Aortic smooth muscle cell (primary cell): ENCODE measurements around the gene LGALS3BP. TPM values are rescaled to one million over a fixed set of nuclear protein-coding genes. Genes with fewer than 3 reads are reported as not detected.

ENCODE experiments used
- total RNA-seq: library from RNA; depleted of rRNA; stranded (reverse); fragments of >200 nt; gene quantifications from 2 replicates; pipeline ENCODE4 v1.2.3, GENCODE V29; 2014

Gene LGALS3BP, protein sequence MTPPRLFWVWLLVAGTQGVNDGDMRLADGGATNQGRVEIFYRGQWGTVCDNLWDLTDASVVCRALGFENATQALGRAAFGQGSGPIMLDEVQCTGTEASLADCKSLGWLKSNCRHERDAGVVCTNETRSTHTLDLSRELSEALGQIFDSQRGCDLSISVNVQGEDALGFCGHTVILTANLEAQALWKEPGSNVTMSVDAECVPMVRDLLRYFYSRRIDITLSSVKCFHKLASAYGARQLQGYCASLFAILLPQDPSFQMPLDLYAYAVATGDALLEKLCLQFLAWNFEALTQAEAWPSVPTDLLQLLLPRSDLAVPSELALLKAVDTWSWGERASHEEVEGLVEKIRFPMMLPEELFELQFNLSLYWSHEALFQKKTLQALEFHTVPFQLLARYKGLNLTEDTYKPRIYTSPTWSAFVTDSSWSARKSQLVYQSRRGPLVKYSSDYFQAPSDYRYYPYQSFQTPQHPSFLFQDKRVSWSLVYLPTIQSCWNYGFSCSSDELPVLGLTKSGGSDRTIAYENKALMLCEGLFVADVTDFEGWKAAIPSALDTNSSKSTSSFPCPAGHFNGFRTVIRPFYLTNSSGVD
- total RNA-seq: 171 and 185 TPM in 2 replicates

DNA sequence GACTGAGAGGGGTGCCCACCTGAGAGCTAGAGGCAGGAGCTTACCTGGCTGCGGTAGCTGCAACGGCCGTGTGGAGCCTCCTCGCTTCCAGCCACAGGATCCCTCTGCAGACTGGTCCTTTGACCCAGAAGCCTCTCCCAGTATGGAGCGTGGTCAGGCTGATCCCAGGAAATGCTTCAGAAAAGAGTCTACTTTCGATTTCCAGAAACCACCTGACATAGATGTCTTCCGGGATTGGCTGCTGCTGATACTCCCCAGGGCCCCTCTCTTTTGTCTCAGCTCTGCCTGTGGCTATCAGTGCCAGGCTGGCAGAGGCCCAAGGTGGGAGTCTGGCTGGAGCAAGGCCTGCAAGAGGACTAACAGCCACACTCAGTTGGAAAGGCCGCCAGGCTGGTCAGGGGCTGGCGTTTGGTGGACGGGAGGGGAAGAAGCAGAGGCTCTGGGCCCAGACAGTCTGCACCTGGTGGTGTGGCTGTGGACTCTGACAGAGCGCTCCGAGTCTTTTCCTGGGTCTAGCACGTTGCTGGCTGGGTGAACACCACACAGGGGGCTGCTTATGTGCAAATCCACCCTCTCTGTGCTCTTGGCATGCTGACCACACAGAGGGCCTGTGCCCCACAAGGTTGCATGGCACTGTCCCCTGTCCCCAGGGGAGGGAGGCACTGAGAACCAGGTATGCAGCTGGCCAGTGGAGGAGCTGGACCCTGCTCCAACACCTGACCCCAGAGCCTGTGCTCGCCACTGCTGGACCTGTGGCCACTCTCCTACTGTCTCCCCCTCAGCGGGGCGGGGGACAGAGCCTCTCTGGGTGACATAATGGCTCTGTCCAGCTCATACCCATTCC, at the start of gene LGALS3BP:
TSS of gene LGALS3BP (minus strand) at position 144 of the 844 bp plus-strand sequence. CDS start 2,732 bp downstream, outside the sequence.

DNA sequence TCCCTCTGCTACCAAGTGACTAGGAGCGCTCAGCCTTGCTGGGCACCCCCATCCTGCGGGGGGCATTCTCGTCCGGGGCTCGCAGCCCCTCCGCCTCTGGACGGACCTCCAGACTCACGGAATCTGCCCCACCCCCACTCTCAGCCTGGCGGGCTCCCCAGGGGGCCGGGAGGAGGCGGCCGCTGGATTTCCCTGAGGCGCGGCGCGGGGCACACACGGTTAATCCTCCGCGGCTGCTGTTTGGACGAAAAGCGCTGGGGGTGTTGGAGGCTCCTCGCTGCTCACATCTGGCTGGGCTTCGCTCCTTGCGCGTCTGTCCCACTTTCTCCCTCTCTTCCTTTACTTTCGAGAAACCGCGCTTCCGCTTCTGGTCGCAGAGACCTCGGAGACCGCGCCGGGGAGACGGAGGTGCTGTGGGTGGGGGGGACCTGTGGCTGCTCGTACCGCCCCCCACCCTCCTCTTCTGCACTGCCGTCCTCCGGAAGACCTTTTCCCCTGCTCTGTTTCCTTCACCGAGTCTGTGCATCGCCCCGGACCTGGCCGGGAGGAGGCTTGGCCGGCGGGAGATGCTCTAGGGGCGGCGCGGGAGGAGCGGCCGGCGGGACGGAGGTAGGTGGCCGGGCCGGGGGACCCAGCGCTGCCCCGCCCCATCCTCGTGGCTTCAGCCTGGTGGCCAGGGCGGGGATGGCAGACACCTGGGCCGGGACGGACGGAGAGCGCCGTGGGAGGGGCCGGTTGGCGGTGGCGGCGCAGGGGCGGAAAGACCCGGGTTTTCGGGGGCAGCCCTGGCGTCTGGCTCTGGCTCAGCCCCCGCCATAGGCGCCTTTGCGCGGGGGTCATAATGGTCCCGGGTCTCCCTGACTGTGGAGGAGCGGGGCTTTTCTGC, 44.4 kb upstream of the LGALS3BP start, which contains the start of gene C1QTNF1:
TSS of gene C1QTNF1 (plus strand) at position 284 of the 886 bp plus-strand sequence. CDS start 19,800 bp downstream, outside the sequence.

DNA sequence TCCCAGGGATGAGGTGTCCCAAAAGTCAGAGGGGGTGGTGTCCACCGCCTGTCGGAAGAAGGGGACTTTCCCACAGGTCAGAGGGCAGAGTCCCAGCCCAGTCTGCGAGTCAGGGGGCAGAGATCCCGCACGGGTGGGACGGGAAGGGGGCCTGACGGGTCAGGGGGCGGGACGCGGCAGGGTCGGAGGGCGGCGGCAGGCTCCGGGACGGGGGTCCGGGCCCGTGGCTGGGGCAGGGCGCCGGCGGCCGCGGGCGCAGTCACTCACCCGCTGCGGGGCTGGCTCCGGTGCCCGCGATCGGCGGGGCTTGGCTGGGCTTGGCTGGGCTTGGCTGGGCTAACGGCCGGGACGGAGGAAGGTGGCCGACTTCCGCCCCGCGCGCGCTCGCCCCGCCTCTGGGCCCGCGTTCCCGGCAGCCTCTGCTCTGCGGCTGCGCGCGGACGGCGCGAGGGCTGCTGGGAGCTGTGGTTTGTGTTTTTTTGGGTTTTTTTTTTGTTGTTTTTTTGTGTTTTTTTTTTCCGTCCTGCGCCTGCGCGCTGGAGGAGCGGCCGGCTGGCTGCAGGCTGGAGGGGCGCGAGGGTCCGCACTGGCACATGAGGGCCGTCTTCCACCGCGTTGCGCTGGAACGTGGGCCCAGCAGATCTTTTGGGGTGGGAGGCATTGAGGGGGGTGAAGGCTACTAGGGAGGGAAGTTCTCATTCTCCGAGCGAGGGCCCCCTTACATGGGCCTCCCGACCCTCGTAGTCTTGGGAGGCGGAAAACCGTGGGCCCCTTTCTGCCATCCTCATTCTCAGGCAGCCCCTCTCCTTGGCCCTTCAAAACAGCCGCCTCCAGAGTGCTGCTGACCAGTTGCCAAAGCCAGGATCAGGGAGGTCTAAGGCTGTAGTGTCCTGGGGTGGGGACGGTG, 29.9 kb upstream of the LGALS3BP start, which contains the start of gene CANT1:
TSS of gene CANT1 (minus strand) at position 368 of the 907 bp plus-strand sequence. CDS start 12,142 bp downstream, outside the sequence.

DNA sequence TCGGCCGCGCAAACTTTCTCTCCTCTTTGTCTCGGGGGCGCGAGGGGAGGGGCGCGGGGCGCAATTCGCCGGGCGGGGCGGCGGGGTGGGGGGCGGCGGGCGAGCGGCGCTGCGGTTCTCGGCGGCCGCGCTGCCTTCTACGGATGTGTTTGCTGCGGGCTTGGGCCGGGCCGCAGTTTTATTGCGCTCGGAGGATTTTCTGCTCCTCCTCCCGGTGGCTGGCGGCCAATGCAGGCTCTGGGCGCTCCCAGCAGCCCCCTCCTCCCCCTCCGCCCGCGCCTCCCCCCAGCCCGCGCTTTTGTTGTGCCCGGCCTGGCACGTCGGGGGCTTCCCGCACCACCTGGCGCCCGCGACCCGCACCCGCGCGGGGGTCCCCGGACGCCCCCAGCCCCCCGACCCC, 54.5 kb downstream of the LGALS3BP start, which contains the start of gene TIMP2:
TSS of gene TIMP2 (minus strand) at position 154 of the 400 bp plus-strand sequence. CDS start 299 bp downstream, outside the sequence.

Other genes starting within 250 kb of the LGALS3BP start
- gene CYTH1, start 197.7 kb downstream of the LGALS3BP start, total RNA-seq: 12.7 and 14.9 TPM in 2 replicates
- gene USP36, start 139.1 kb downstream of the LGALS3BP start, total RNA-seq: 17.7 and 17.8 TPM in 2 replicates
- 2.1 and 5.0 TPM in 2 replicates for gene CEP295NL, start 76.7 kb downstream of the LGALS3BP start, total RNA-seq
- 79.7 and 181 TPM in 2 replicates for gene TIMP2, start 54.5 kb downstream of the LGALS3BP start, total RNA-seq
- gene CANT1, start 29.8 kb upstream of the LGALS3BP start, total RNA-seq: 41.7 and 42.1 TPM in 2 replicates
- gene C1QTNF1, start 44.2 kb upstream of the LGALS3BP start, total RNA-seq: 138 and 208 TPM in 2 replicates
- gene ENGASE, start 94.9 kb upstream of the LGALS3BP start, total RNA-seq: 12.8 and 15.9 TPM in 2 replicates